Tibial nerve (tissue), 4 donors: ENCODE results near the gene MYOD1.

Experiments used
- CTCF ChIP-seq, 5 experiments: fragments of 200-600 bp in 3 of 5; fragments of 450-650 bp in 2 of 5; sonication (generic) in 3 of 5; IDR thresholded peaks; one replicate each; pipeline ENCODE4 v1.5.1; 2016 to 2019; ENCODE audit warnings: antibody characterized with exemption in 5 of 5, mild to moderate bottlenecking in 3 of 5, moderate library complexity in 2 of 5
- EP300 ChIP-seq, 2 donors: sonication (generic); formaldehyde crosslinking; IDR thresholded peaks; one replicate each; pipeline ENCODE4 v1.6.1; 2017; ENCODE audit warnings: antibody characterized with exemption in 2 of 2, mild to moderate bottlenecking in 1 of 2

GRCh38 chr11:17767301-17767885 is 48.0 kb downstream of the MYOD1 start:
- TF ChIP-seq CTCF (IDR thresholded peaks at IDR 0.05) (no peak), EP300 (IDR thresholded peaks at IDR 0.05) (no peak)
